CD4-positive, alpha-beta T cell (primary cell): ENCODE results near the gene NCF4. TPM values are rescaled to one million over a fixed set of nuclear protein-coding genes. Genes with fewer than 3 reads are reported as not detected.

Source experiments
- ATAC-seq: fragments of 200-7000 bp; cut with Tn5 transposase; one replicate; pipeline ENCODE4 v1.10.0; 2022; ENCODE audit warnings: mild to moderate bottlenecking; ENCODE audit not compliant: poor library complexity
- CTCF ChIA-PET: fragments of 350-600 bp; sonication (Branson Sonifier 250); formaldehyde crosslinking; loops from one replicate; lab custom pipeline; 2021; ENCODE audit warnings: antibody characterized with exemption, inconsistent platforms; lab: Charles Lee
- POLR2A ChIA-PET: fragments of 350-600 bp; sonication (Branson Sonifier 250); formaldehyde crosslinking; loops from one replicate; lab custom pipeline; 2021; ENCODE audit warnings: antibody characterized with exemption, inconsistent platforms; lab: Charles Lee
- DNase-seq, 14 experiments: peaks; one replicate each; pipeline ENCODE4 v3.0.0-alpha.2; 2013 to 2020; ENCODE audit warnings: mixed read lengths in 2 of 14
- H3K27ac ChIP-seq, 2 donors: one replicate each; pipeline versions ENCODE4 v1.5.1 to v1.7.0; 2013; ENCODE audit warnings: low read length in 2 of 2, low read depth in 1 of 2, mild to moderate bottlenecking in 1 of 2
- H3K27me3 ChIP-seq, 2 experiments: 1 replicate in 1 of 2; 2 replicates in 1 of 2; pipeline versions ENCODE4 v1.6.1 to v1.7.0; 2013; ENCODE audit warnings: low read length in 2 of 2, control low read depth in 1 of 2, mild to moderate bottlenecking in 1 of 2, moderate library complexity in 1 of 2; ENCODE audit not compliant: insufficient read depth in 2 of 2, control insufficient read depth in 1 of 2
- H3K36me3 ChIP-seq: one replicate; pipeline ENCODE4 v1.6.1; 2013; ENCODE audit warnings: low read length, control low read depth; ENCODE audit not compliant: insufficient read depth
- H3K4me1 ChIP-seq: one replicate; pipeline ENCODE4 v1.6.1; 2013; ENCODE audit warnings: low read length, control low read depth; ENCODE audit not compliant: insufficient read depth
- H3K4me3 ChIP-seq: one replicate; pipeline ENCODE4 v1.5.1; 2013; ENCODE audit warnings: mild to moderate bottlenecking, low read length, moderate library complexity
- H3K9me3 ChIP-seq, 2 experiments: 1 replicate in 1 of 2; 2 replicates in 1 of 2; pipeline versions ENCODE4 v1.6.1 to v1.7.0; 2013; ENCODE audit warnings: low read length in 2 of 2, mild to moderate bottlenecking in 2 of 2, control low read depth in 1 of 2, moderate library complexity in 1 of 2; ENCODE audit not compliant: control insufficient read depth in 1 of 2, insufficient read depth in 1 of 2
- H3K27ac Mint-ChIP-seq: one replicate; pipeline ENCODE4 v1.8.0; 2020; ENCODE audit warnings: mixed read lengths
- H3K27me3 Mint-ChIP-seq: one replicate; pipeline ENCODE4 v1.8.0; 2021; ENCODE audit warnings: mixed read lengths
- H3K36me3 Mint-ChIP-seq: one replicate; pipeline ENCODE4 v1.8.0; 2021; ENCODE audit warnings: low read depth, mixed read lengths
- H3K4me1 Mint-ChIP-seq: one replicate; pipeline ENCODE4 v1.8.0; 2021; ENCODE audit warnings: low read depth, mixed read lengths
- H3K4me3 Mint-ChIP-seq: one replicate; pipeline ENCODE4 v1.8.0; 2020; ENCODE audit warnings: mild to moderate bottlenecking, mixed read lengths
- H3K9me3 Mint-ChIP-seq: one replicate; pipeline ENCODE4 v1.8.0; 2020; ENCODE audit warnings: mixed read lengths
- intact Hi-C, 2 experiments: fragments of 100-400 bp; cut with DNase I in 1 of 2; cut with micrococcal nuclease in 1 of 2; formaldehyde crosslinking; loops; one replicate each; pipeline versions ENCODE4 v1.15.1 to v1.9.0; 2023 to 2025; cut with DNase I, micrococcal nuclease
- total RNA-seq, 174 experiments: library from RNA in 2 of 174; stranded (reverse) in 2 of 174; gene quantifications; one replicate each; pipeline ENCODE4 v1.2.3 and lab custom pipeline; 2021 to 2026
- TF ChIP-seq, protein P1 (sequence below): fragments of 200-600 bp; IDR thresholded peaks from one replicate; pipeline ENCODE4 v1.8.0; 2022; ENCODE audit warnings: antibody characterized with exemption, mild to moderate bottlenecking

NCF4 gene
- total RNA-seq, 2 experiments from 2014 or later: 7.7 to 8.0 TPM

DNA sequence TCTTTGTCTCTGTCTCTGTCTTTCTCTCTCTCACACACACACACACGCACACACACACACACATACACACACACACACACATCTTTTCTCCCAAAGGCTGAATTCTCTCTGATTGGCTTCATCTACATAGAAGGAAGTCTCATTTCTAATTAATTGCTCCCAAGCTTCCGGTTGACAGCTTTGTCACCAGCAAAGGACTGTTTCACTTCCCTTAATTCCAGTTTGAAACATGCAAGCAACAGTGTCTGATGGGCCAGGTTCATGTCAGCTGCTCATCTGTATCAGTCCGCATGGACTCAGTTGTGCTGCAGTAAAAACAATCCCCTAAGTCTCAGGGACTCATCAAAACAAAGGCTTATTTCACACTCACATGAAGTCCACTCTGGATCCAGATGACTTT, 27.7 kb upstream of the NCF4 start:
- Histone ChIP-seq H3K9me3 (peaks cover 0 to 2% of the 10 kb centered on the region in 2 experiments), H3K27ac (no peak overlapping the region), H3K36me3 (no peaks in the 10 kb centered on the region), H3K27me3 (peaks cover 14 to 22% of the 10 kb centered on the region in 2 experiments), H3K4me3 (no peak overlapping the region), H3K4me1 (peaks cover 10% of the 10 kb centered on the region)
- ChIA-PET POLR2A (interaction anchor here (0.7 kb wide), 1 partner anchor 57 kb away, joined by 4 read pairs; the partner anchor contains the start of gene IFT27), CTCF (no interaction called here)
- Mint-ChIP-seq H3K4me3 (no peak overlapping the region), H3K36me3 (no peaks in the 10 kb centered on the region), H3K9me3 (no peaks in the 10 kb centered on the region), H3K4me1 (peaks cover 26% of the 10 kb centered on the region), H3K27ac (no peak overlapping the region), H3K27me3 (peaks cover 79% of the 10 kb centered on the region)
- TF ChIP-seq, protein P1, sequence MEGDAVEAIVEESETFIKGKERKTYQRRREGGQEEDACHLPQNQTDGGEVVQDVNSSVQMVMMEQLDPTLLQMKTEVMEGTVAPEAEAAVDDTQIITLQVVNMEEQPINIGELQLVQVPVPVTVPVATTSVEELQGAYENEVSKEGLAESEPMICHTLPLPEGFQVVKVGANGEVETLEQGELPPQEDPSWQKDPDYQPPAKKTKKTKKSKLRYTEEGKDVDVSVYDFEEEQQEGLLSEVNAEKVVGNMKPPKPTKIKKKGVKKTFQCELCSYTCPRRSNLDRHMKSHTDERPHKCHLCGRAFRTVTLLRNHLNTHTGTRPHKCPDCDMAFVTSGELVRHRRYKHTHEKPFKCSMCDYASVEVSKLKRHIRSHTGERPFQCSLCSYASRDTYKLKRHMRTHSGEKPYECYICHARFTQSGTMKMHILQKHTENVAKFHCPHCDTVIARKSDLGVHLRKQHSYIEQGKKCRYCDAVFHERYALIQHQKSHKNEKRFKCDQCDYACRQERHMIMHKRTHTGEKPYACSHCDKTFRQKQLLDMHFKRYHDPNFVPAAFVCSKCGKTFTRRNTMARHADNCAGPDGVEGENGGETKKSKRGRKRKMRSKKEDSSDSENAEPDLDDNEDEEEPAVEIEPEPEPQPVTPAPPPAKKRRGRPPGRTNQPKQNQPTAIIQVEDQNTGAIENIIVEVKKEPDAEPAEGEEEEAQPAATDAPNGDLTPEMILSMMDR: no peak
- intact Hi-C loops: no loop called here
- ATAC-seq: no peak
- DNase-seq: peak in 2 of 14 experiments; percentile 40 to 50

DNA sequence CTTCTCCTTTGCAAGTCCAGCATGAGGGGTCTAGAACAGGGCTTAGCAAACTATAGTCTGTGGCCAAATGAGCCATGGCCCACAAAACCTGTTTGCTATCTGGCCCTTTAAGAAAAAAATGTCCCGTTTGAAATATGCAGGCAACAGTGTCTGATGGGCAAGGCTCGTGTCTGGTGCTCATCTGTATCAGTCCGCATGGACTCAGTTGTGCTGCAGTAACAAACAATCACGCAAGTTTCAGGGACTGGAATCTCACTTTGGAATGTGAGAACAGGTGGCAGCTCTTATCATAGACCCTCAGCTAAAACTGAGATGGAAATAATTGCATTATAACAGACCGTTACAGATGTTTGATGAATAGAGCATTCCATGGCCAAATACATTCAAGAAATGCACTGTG, 24.9 kb upstream of the NCF4 start:
- Histone ChIP-seq H3K27me3 (peaks cover 17 to 22% of the 10 kb centered on the region in 2 experiments), H3K4me1 (peaks cover 4% of the 10 kb centered on the region), H3K4me3 (no peak overlapping the region), H3K27ac (no peak overlapping the region), H3K9me3 (peaks cover 0 to 12% of the 10 kb centered on the region in 2 experiments), H3K36me3 (no peaks in the 10 kb centered on the region)
- intact Hi-C loops: no loop called here
- Mint-ChIP-seq H3K27me3 (peaks cover 66% of the 10 kb centered on the region), H3K4me1 (peaks cover 10% of the 10 kb centered on the region), H3K4me3 (no peak overlapping the region), H3K27ac (no peak overlapping the region), H3K36me3 (no peaks in the 10 kb centered on the region), H3K9me3 (no peaks in the 10 kb centered on the region)
- ChIA-PET POLR2A (no interaction called here), CTCF (no interaction called here)
- DNase-seq: no peak
- no peak for ATAC-seq
- TF ChIP-seq, protein P1: no peak

DNA sequence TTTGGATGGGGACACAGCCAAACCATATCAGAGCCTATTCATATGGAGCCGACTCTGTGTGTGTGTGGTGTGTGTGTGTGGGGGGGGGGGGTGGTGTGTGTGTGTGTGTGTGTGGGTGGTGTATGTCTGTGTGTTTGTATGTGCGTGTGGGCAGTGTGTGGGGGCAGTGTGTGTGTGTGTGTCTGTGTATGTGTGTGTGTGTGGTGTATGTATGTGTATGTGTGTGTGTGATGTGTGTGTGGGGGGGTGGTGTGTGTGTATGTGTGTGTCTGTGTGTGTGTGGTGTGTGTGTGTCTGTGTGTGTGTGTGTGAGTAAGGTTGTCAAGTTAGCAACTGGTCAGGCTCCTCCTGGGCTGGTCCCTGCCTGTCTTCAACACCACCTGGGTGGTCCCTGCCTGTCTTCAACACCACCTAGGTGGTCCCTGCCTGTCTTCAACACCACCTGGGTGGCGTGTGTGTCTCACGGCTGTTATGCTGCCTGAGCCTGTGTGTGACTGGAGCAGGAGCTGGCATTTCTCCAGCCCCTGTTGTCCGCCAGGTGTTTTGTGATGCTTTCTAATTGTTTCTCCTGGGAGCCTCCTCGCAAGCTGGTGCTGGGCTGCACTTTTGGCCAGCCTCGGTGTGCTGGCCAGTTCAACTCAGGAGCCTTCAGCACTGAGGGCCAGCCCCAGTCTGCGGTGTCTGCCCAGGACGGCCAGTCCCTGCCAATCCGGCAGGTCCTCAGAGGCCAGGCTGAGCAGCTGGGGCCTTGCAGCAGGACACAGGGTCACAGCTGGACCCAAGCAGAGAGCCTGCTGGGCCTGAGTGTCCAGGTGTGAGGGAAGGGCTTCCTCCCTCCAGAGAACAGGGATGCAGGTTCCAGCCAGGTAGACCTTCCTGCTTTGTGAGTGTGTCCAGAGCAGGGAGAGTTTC, 22.4 kb upstream of the NCF4 start:
- intact Hi-C loops: no loop called here
- no peaks in the 10 kb centered on the region for H3K36me3 Mint-ChIP-seq
- CTCF ChIA-PET: no interaction called here

More for the DNA sequence above, 22.4 kb upstream of the NCF4 start:
- Mint-ChIP-seq H3K9me3 (no peaks in the 10 kb centered on the region), H3K4me1 (no peaks in the 10 kb centered on the region), H3K27ac (no peak overlapping the region), H3K27me3 (peaks cover 59% of the 10 kb centered on the region), H3K4me3 (no peak overlapping the region)
- ATAC-seq: no peak
- TF ChIP-seq, protein P1: no peak
- Histone ChIP-seq H3K4me1 (no peaks in the 10 kb centered on the region), H3K27me3 (peaks cover 12 to 17% of the 10 kb centered on the region in 2 experiments), H3K9me3 (peaks cover 0 to 12% of the 10 kb centered on the region in 2 experiments), H3K36me3 (no peaks in the 10 kb centered on the region), H3K27ac (no peak overlapping the region), H3K4me3 (no peak overlapping the region)
- POLR2A ChIA-PET: no interaction called here
- DNase-seq: no peak
